Measurements from ENCODE around the gene OBSCN. TPM values are rescaled to one million over a fixed set of nuclear protein-coding genes. Genes with fewer than 3 reads are reported as not detected.
A peak's percentile ranks its signal among the peaks of the same experiment; 100 is the strongest.

The OBSCN gene
- total and polyA plus RNA-seq, 7 experiments from 2014 or later = 1.3 to 132 (median 76.4) TPM

DNA sequence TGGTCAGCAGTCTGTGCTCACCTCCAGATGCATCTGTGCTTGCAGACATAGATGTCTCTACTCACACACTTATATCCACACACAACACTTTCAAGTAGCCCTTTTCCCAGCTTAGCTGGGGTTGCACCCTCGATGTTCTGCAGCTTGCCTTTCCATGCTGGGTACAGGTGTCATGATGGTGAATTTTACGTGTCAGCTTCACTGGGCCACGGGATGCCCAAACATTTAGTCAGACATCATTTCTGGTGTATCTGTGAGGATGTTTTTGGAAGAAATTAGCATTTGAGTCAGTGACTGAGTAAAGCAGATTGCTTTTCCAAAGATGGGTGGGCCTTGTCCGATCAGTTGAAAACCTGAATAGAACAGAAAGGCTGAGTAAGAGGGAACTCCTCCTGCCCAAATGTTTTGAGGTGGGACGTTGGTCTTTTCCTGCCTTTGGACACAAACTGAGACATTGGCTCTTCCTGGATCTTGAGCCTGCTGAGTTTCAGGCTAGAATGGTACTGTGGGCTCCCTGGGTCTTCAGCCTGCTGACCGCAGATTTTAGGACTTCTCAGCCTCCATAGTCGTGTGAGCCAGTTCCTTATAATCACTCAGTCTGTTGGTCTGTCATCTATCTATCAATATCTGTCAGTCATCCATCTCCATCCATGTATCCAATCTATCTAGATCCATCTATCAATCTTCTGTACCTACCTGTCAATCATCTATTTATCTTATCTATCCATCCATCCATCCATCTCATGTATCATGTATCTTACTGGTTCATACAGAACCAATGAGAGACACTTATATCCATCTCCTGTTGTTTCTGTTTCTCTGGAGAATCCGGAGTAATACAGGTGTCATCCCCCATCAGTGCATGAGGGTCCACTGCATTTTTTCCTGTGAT is 12.7 kb upstream of the OBSCN start:
- intact Hi-C loops (cut with micrococcal nuclease) = no loop called here
- Histone ChIP-seq H3K4me1 (ENCODE audit: control insufficient read depth in 2 of 2, insufficient read depth in 2 of 2, low read length in 2 of 2) (no peaks in the 10 kb centered on the region), H3K27me3 (ENCODE audit: control insufficient read depth in 2 of 2, insufficient read depth in 2 of 2, low read length in 2 of 2) (no peaks in the 10 kb centered on the region), H3K27ac (ENCODE audit: low read depth, low read length) (no peak overlapping the region), H3K4me3 (ENCODE audit: low read length) (no peak overlapping the region), H3K36me3 (ENCODE audit: control insufficient read depth in 2 of 3, insufficient read depth in 3 of 3, low read length in 3 of 3) (no peaks in the 10 kb centered on the region), H3K9me3 (ENCODE audit: control insufficient read depth in 2 of 3, low read length in 3 of 3) (peaks cover 0 to 11% (median 0%) of the 10 kb centered on the region in 3 experiments)
- H3K36me3 Mint-ChIP-seq = peaks cover 9 to 24% (median 18%) of the 10 kb centered on the region in 5 donors
- ATAC-seq (no peak), DNase-seq (no peak)
- H3K4me3 Mint-ChIP-seq = no peak overlapping the region
- ChIA-PET POLR2A (no interaction called here), CTCF (no interaction called here)
- peaks cover 0 to 20% (median 10%) of the 10 kb centered on the region in 11 donors for H3K9me3 Mint-ChIP-seq
- H3K27me3 Mint-ChIP-seq = no peaks in the 10 kb centered on the region
- H3K4me1 Mint-ChIP-seq = no peaks in the 10 kb centered on the region
- no peak overlapping the region for H3K27ac Mint-ChIP-seq

DNA sequence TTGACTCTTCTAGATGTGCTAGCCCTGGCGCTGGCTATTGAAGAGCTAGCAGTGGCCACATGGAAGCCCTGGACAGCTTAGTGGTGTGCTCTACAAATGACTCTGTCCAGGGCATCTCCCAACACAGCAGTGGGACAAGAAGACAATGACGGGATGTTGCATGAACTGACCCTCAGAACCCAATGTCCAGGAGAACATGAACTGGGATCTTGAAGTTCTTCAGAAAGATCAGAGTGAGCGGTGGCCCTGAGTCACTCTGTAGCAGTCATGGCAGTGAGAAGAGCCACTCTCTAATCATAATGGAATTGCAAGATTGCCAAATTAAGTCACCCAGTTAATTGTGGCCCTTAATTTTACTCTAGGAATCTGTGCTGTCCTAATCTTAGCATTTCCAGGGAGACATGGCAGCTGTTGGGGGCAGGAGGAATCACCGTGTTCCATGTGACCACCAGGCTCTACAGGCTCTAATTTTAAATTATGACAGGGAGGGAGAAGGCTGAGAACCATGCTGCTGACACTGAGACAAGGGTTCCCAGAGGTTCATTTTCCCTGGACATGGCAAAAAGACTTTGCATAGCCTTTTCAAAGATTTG is 10.2 kb upstream of the OBSCN start:
- Mint-ChIP-seq H3K27ac (peak overlapping the region in 1 of 9 donors; percentile 37), H3K4me1 (no peaks in the 10 kb centered on the region), H3K9me3 (peaks cover 3 to 23% (median 11%) of the 10 kb centered on the region in 11 donors), H3K4me3 (no peak overlapping the region), H3K27me3 (peaks cover 0 to 6% (median 3%) of the 10 kb centered on the region in 5 donors), H3K36me3 (peaks cover 9 to 30% (median 23%) of the 10 kb centered on the region in 5 donors)
- H3K27ac ChIP-seq (ENCODE audit: low read depth, low read length) = no peak overlapping the region
- no peak for DNase-seq
- no peak for ATAC-seq
- intact Hi-C loops (cut with micrococcal nuclease) = no loop called here
- H3K4me3 ChIP-seq (ENCODE audit: low read length) = no peak overlapping the region
- ChIA-PET CTCF (no interaction called here), POLR2A (no interaction called here)
- H3K27me3 ChIP-seq (ENCODE audit: control insufficient read depth in 2 of 2, insufficient read depth in 2 of 2, low read length in 2 of 2) = no peaks in the 10 kb centered on the region
- no peaks in the 10 kb centered on the region for H3K4me1 ChIP-seq (ENCODE audit: control insufficient read depth in 2 of 2, insufficient read depth in 2 of 2, low read length in 2 of 2)
- H3K36me3 ChIP-seq (ENCODE audit: control insufficient read depth in 2 of 3, insufficient read depth in 3 of 3, low read length in 3 of 3) = no peaks in the 10 kb centered on the region
- peaks cover 0 to 11% (median 0%) of the 10 kb centered on the region in 3 experiments for H3K9me3 ChIP-seq (ENCODE audit: control insufficient read depth in 2 of 3, low read length in 3 of 3)

DNA sequence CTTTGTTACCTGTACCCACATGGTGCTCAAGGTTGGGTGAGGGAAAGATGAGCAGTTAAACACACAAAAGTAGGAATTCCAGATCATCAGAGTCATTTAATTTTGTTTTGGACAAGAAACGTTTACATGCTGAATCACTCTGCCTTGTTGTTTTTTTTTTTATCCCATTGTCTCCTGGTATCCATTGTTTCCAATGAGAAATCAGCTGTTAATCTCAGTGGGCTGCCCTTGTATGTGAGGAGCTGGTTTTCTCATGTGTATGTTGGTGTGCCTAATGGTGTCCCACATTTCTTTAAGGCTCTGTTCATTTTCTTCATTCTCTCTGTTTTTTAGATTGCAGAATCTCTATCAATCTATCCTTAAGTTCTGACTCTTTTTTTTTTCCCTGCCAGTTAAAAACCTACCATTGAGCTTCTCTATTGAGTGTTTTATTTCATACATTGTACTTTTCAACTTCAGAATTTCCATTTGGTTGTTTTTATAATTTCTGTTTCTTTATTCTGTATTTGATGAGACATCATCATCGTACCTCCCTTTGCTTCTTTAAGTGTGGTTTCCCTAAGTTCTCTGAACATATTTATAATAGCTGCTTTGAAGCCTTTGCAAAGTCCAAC is 8.8 kb upstream of the OBSCN start:
- Mint-ChIP-seq H3K9me3 (peaks cover 3 to 23% (median 11%) of the 10 kb centered on the region in 11 donors), H3K4me1 (no peaks in the 10 kb centered on the region), H3K36me3 (peaks cover 9 to 30% (median 23%) of the 10 kb centered on the region in 5 donors), H3K27me3 (peaks cover 0 to 17% (median 6%) of the 10 kb centered on the region in 5 donors), H3K27ac (peak overlapping the region in 1 of 9 donors; percentile 46), H3K4me3 (no peak overlapping the region)
- ATAC-seq (no peak), DNase-seq (no peak)
- Histone ChIP-seq H3K4me1 (ENCODE audit: control insufficient read depth in 2 of 2, insufficient read depth in 2 of 2, low read length in 2 of 2) (no peaks in the 10 kb centered on the region), H3K36me3 (ENCODE audit: control insufficient read depth in 2 of 3, insufficient read depth in 3 of 3, low read length in 3 of 3) (no peaks in the 10 kb centered on the region), H3K9me3 (ENCODE audit: control insufficient read depth in 2 of 3, low read length in 3 of 3) (peaks cover 0 to 11% (median 0%) of the 10 kb centered on the region in 3 experiments), H3K4me3 (ENCODE audit: low read length) (no peak overlapping the region), H3K27me3 (ENCODE audit: control insufficient read depth in 2 of 2, insufficient read depth in 2 of 2, low read length in 2 of 2) (no peaks in the 10 kb centered on the region), H3K27ac (ENCODE audit: low read depth, low read length) (no peak overlapping the region)
- CTCF ChIA-PET = no interaction called here
- POLR2A ChIA-PET = no interaction called here
- intact Hi-C loops (cut with micrococcal nuclease) = no loop called here

DNA sequence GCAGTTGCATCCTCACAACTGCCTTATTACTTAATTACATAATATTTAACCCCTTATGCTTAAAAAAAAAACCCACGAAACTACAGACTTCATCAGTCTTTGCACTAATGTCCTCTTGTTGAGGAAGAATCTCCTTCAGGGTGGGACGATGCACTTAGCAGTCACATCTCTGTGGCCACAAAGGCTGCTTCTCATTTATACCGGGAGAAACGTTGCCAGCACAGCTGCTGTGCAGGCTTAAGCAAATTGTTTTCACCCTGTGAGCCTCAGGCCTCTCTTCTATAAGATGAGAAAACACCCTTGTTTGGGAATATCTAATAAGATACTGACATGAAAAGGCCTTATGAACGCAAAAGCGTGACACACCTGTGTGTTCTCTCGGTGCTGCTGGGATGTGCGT is 2.9 kb upstream of the OBSCN start:
- Histone ChIP-seq H3K4me3 (ENCODE audit: low read length) (no peak overlapping the region), H3K36me3 (ENCODE audit: control insufficient read depth in 2 of 3, insufficient read depth in 3 of 3, low read length in 3 of 3) (no peaks in the 10 kb centered on the region), H3K27me3 (ENCODE audit: control insufficient read depth in 2 of 2, insufficient read depth in 2 of 2, low read length in 2 of 2) (no peaks in the 10 kb centered on the region), H3K4me1 (ENCODE audit: control insufficient read depth in 2 of 2, insufficient read depth in 2 of 2, low read length in 2 of 2) (no peaks in the 10 kb centered on the region), H3K27ac (ENCODE audit: low read depth, low read length) (no peak overlapping the region), H3K9me3 (ENCODE audit: control insufficient read depth in 2 of 3, low read length in 3 of 3) (no peaks in the 10 kb centered on the region)
- intact Hi-C loops (cut with micrococcal nuclease) = no loop called here
- ATAC-seq (no peak), DNase-seq (no peak)
- peaks cover 0 to 4% (median 0%) of the 10 kb centered on the region in 11 donors for H3K9me3 Mint-ChIP-seq
- no peaks in the 10 kb centered on the region for H3K4me1 Mint-ChIP-seq
- peaks cover 7 to 30% (median 10%) of the 10 kb centered on the region in 5 donors for H3K27me3 Mint-ChIP-seq
- H3K36me3 Mint-ChIP-seq = peaks cover 0 to 7% (median 4%) of the 10 kb centered on the region in 5 donors
- H3K27ac Mint-ChIP-seq = no peak overlapping the region
- ChIA-PET CTCF (no interaction called here), POLR2A (interaction anchor here (1.6 kb wide), 1 partner anchor 37 kb away, joined by 4 read pairs; no protein-coding TSS in a partner anchor)
- no peak overlapping the region for H3K4me3 Mint-ChIP-seq

DNA sequence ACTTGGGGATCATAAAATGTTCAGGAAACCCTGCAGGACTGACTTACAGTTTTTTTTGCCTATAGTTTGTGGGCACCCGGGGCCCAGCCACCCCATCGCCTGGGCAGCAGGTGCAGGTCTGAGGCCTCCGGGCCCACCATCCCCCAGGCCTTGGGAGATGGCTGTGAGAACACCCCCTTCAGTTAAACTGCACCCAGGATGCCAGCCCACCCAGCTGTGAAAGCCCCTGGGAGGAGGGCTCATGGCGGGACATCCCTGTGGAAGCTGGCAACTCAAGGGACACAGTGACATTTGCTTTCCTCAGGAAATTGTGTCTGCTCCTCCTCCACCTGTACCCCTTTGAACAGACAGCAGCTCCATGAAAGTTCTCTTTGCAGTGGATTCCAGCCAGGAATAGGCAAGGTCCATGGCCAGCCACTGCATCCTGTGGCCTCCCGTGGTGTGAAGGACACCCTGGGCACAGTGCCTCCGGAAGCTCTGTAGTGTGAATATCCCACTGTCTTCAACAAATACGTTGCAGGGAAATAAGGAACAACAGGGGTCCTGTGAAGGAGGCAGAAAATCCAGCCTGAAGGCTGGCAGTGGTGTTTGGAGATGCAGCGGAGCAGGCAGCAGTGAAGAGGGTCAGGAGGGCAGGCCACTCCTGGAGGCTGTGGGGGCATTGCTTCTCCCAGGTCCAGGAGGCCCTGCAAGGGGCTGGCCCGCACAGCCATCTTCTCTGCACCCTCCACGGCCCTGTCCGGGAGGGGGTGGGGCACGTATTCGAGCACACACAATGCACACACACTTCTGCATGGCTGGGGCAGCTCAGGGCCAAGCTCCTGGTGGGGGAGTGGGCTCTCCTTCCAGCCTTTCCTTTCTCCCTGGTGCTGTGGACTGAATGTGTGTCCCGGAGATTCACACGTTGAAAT is 2.1 kb upstream of the OBSCN start:
- H3K36me3 Mint-ChIP-seq = peaks cover 0 to 7% (median 4%) of the 10 kb centered on the region in 5 donors
- H3K27ac Mint-ChIP-seq = no peak overlapping the region
- Histone ChIP-seq H3K36me3 (ENCODE audit: control insufficient read depth in 2 of 3, insufficient read depth in 3 of 3, low read length in 3 of 3) (no peaks in the 10 kb centered on the region), H3K4me3 (ENCODE audit: low read length) (no peak overlapping the region), H3K4me1 (ENCODE audit: control insufficient read depth in 2 of 2, insufficient read depth in 2 of 2, low read length in 2 of 2) (no peaks in the 10 kb centered on the region), H3K27ac (ENCODE audit: low read depth, low read length) (no peak overlapping the region), H3K27me3 (ENCODE audit: control insufficient read depth in 2 of 2, insufficient read depth in 2 of 2, low read length in 2 of 2) (no peaks in the 10 kb centered on the region), H3K9me3 (ENCODE audit: control insufficient read depth in 2 of 3, low read length in 3 of 3) (no peaks in the 10 kb centered on the region)
- H3K4me3 Mint-ChIP-seq = no peak overlapping the region
- H3K27me3 Mint-ChIP-seq = peaks cover 7 to 30% (median 10%) of the 10 kb centered on the region in 5 donors
- H3K9me3 Mint-ChIP-seq = peaks cover 0 to 3% (median 0%) of the 10 kb centered on the region in 11 donors
- no peak for DNase-seq
- no peaks in the 10 kb centered on the region for H3K4me1 Mint-ChIP-seq
- CTCF ChIA-PET = no interaction called here
- intact Hi-C loops (cut with micrococcal nuclease) = no loop called here
- POLR2A ChIA-PET = interaction anchor here (0.5 kb wide), 1 partner anchor 18 kb away, joined by 3 read pairs; no protein-coding TSS in a partner anchor
- no peak for ATAC-seq

Measured in naive thymus-derived CD4-positive, alpha-beta T cell (primary cell).